Measurements from ENCODE around the gene SULT6B1.

The SULT6B1 gene

GRCh38 chr2:37215250-37215649 lies 26.8 kb upstream of the SULT6B1 start:
- CTCF ChIA-PET, result interaction anchor here (0.6 kb wide), 1 partner anchor 13 kb away, joined by 3 read pairs; no protein-coding TSS in a partner anchor
- TF ChIP-seq MZF1 (tag by site-specific recombination; IDR thresholded peaks at IDR 0.05; ENCODE audit: borderline replicate concordance), result no peak
- TF ChIP-seq ZEB2 (tag by site-specific recombination; IDR thresholded peaks at IDR 0.05), result no peak
- no peak for TF ChIP-seq ZNF121 (tag by site-specific recombination; IDR thresholded peaks at IDR 0.05)
- TF ChIP-seq ZNF629 (tag by site-specific recombination; IDR thresholded peaks at IDR 0.05), result no peak
- no peak for TF ChIP-seq GLI4 (tag by site-specific recombination; IDR thresholded peaks at IDR 0.05)
- no peak for TF ChIP-seq ZNF529 (tag by site-specific recombination; IDR thresholded peaks at IDR 0.05; ENCODE audit: insufficient replicate concordance)
- no peak for TF ChIP-seq ZNF626 (tag by site-specific recombination; IDR thresholded peaks at IDR 0.05)
- no peak for TF ChIP-seq ZBTB17 (tag by site-specific recombination; IDR thresholded peaks at IDR 0.05)
- no peak for TF ChIP-seq ZNF423 (tag by site-specific recombination; IDR thresholded peaks at IDR 0.05)
- TF ChIP-seq ZNF426 (tag by site-specific recombination; IDR thresholded peaks at IDR 0.05), result no peak
- TF ChIP-seq ZNF157 (tag by site-specific recombination; IDR thresholded peaks at IDR 0.05), result no peak
- TF ChIP-seq, protein P1, sequence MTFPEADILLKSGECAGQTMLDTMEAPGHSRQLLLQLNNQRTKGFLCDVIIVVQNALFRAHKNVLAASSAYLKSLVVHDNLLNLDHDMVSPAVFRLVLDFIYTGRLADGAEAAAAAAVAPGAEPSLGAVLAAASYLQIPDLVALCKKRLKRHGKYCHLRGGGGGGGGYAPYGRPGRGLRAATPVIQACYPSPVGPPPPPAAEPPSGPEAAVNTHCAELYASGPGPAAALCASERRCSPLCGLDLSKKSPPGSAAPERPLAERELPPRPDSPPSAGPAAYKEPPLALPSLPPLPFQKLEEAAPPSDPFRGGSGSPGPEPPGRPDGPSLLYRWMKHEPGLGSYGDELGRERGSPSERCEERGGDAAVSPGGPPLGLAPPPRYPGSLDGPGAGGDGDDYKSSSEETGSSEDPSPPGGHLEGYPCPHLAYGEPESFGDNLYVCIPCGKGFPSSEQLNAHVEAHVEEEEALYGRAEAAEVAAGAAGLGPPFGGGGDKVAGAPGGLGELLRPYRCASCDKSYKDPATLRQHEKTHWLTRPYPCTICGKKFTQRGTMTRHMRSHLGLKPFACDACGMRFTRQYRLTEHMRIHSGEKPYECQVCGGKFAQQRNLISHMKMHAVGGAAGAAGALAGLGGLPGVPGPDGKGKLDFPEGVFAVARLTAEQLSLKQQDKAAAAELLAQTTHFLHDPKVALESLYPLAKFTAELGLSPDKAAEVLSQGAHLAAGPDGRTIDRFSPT (tag by site-specific recombination; IDR thresholded peaks at IDR 0.05), result no peak
- no peak for TF ChIP-seq ZBTB49 (tag by site-specific recombination; IDR thresholded peaks at IDR 0.05; ENCODE audit: low read depth)
- no peak for TF ChIP-seq ATF2 (tag by site-specific recombination; IDR thresholded peaks at IDR 0.05; ENCODE audit: low read depth)
- TF ChIP-seq ZBTB10 (tag by site-specific recombination; IDR thresholded peaks at IDR 0.05), result no peak
- no peak for TF ChIP-seq ZNF549 (tag by site-specific recombination; IDR thresholded peaks at IDR 0.05)
- no peak for TF ChIP-seq GFI1B (tag by site-specific recombination; IDR thresholded peaks at IDR 0.05)
- H3K27ac ChIP-seq (ENCODE audit: extremely low read depth, low read depth, low read length), result no peak overlapping the region
- no peaks in the 10 kb centered on the region for H3K4me1 ChIP-seq (ENCODE audit: control insufficient read depth, insufficient read depth, low read length)
- H3K4me3 ChIP-seq (ENCODE audit: low read depth, low read length), result no peak overlapping the region
- POLR2A ChIA-PET, result no interaction called here
- H3K9me3 ChIP-seq (ENCODE audit: control insufficient read depth, insufficient read depth, low read depth, low read length), result no peaks in the 10 kb centered on the region
- peaks cover 83 to 92% of the 10 kb centered on the region in 2 experiments for H3K36me3 ChIP-seq (ENCODE audit: control insufficient read depth in 2 of 2, insufficient read depth in 1 of 2, low read length in 2 of 2)

GRCh38 chr2:37211939-37212338 lies 23.5 kb upstream of the SULT6B1 start:
- Histone ChIP-seq H3K4me3 (ENCODE audit: low read depth, low read length) (no peak overlapping the region), H3K9me3 (ENCODE audit: control insufficient read depth, insufficient read depth, low read depth, low read length) (no peaks in the 10 kb centered on the region)
- POLR2A ChIA-PET, result interaction anchor here (0.7 kb wide), 1 partner anchor 13 kb away, joined by 3 read pairs; no protein-coding TSS in a partner anchor

More at GRCh38 chr2:37211939-37212338, 23.5 kb upstream of the SULT6B1 start:
- CTCF ChIA-PET, result interaction anchor here (0.6 to 1.3 kb wide), 2 partner anchors 17 to 44 kb away, joined by 3 read pairs; no protein-coding TSS in a partner anchor
- no peak for TF ChIP-seq ZNF23 (tag by site-specific recombination; IDR thresholded peaks at IDR 0.05; ENCODE audit: borderline replicate concordance)
- TF ChIP-seq ZNF521 (tag by site-specific recombination; IDR thresholded peaks at IDR 0.05), result no peak
- Histone ChIP-seq H3K36me3 (ENCODE audit: control insufficient read depth in 2 of 2, insufficient read depth in 1 of 2, low read length in 2 of 2) (peaks cover 84 to 89% of the 10 kb centered on the region in 2 experiments), H3K4me1 (ENCODE audit: control insufficient read depth, insufficient read depth, low read length) (no peaks in the 10 kb centered on the region), H3K27ac (ENCODE audit: extremely low read depth, low read depth, low read length) (no peak overlapping the region)

Measured in HEK293 (cell line).